Occipital lobe (tissue), 2 donors: ENCODE results near the gene HEG1. TPM values are rescaled to one million over a fixed set of nuclear protein-coding genes. Genes with fewer than 3 reads are reported as not detected.
A peak's percentile ranks its signal among the peaks of the same experiment; 100 is the strongest.

ENCODE experiments used
- DNase-seq: peaks from one replicate; lab custom pipeline; 2025; lab: John Stamatoyannopoulos, UW
- total RNA-seq: library from RNA; depleted of rRNA; stranded (reverse); fragments of >200 nt; gene quantifications from one replicate; pipeline ENCODE4 v1.2.3, GENCODE V29; 2014

HEG1 gene
- total RNA-seq, 1 donor from 2014 or later: 6.6 TPM

GRCh38 chr3:125069968-125070745 is 14.4 kb upstream of the HEG1 start:
- no peak for DNase-seq

DNA sequence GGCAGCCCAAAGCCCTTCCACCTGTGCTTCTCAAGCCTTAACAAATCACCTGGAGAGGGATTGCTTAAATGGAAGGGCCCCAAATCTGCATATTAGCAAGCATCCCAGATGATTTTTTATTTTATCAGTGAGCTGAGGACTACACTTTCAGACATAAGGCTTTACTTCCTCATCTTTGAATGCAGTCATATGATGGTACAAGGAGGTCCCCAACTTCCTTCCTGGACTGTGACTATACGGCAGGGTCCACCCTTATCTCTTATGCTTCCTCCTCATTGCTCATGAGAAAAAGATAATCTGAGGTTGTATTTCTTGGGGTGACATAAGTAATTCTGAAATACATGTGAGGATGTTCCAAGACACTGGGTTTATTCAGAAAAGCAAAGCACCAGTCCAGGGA is 13.7 kb upstream of the HEG1 start:
- no peak for DNase-seq

DNA sequence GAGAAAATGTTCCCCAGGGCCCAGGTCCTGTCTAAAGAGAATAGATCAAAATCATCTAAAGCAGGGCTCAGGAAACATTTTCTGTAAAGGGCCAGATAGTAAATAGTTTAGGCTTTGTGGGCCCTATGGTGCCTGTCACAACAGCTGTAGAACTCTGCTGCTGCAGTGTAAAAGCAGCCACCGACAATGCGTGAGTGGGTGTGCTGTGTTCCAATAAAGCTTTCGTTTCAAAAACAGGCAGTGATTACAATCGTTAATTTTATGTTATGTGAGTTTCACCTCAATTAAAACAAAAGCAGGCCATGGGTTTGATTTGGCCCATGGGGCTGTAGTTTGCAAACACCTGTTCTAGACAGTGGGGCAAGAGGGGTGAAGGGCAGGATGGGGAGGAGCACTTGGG is 12.5 kb upstream of the HEG1 start:
- no peak for DNase-seq

DNA sequence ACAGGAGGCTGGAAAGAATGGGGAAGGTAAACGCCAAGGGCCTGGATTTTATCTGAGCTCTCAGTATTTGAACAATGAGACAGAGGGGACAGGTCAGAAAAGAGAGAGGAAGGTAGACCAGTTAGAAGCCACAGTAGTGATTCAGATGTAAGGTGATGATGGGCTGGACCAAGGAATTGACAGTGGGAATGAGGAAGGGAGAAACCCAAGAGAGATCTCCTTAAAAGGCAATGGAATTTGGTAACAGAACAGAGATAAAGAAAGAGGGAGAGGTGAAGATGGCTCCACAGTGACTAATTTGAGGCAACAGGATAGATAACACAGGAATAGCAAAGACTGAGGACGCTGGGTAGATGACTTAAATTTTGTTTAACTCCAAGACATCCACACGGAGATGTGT is 11.4 kb upstream of the HEG1 start:
- no peak for DNase-seq

- no peak for DNase-seq
Measured at GRCh38 chr3:125062904-125063618, 7.3 kb upstream of the HEG1 start.

DNA sequence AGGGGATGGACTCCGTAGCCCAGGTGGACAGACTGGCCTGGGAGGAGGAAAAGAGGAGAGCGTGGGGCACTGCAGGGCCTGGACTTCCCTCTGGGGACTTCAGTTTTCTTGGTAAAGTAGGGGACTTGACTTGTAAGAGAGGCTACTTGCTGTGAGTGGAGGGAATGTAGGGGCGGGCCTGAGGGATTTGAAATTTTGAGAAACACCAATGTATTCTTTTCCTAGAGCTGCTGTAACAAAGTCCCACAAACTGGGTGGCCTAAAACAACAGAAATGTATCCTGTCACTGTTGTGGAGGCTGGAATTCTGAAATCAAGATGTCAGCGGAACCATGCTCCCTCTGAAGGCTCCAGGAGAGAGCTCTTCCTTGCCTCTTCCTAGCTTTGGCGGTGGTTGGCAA is 5.8 kb upstream of the HEG1 start:
- no peak for DNase-seq

- no peak for DNase-seq
Measured at GRCh38 chr3:125061170-125061569, 5.4 kb upstream of the HEG1 start.

DNA sequence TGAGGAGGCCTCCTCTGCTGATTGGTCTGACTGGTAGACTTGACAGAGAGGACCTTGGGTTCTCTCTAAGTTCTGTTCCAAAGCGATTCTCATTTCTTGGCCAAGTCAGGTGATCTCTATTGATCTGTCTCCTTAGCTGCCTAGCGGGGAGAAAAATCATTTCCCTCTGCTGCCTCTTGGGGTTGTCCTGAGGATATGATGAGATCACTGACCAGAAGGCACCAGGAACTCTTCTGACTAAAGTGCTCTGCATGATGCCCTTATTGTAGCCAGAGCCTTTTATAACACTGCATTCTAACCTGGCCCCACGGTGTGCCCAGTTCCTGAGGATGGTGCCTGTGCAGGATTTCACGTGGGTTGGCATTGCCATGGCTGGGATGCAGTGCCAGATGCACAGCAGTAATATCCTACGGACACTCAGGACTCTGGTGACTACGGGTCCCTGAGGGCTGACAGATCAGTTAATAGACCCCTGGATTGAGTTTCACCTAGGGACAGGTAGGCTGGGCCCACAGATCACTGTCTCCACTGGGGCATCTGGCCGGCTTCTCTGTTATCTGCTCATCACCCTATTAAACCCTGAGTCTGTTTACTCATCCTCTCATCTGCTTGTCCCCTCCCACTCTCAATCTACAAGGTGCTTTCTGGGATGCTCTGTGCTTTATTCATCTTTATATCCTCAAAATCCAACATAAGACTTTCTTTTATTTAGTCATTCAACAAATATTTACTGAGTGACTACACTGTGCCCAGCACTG is 3.9 kb upstream of the HEG1 start:
- no peak for DNase-seq

DNA sequence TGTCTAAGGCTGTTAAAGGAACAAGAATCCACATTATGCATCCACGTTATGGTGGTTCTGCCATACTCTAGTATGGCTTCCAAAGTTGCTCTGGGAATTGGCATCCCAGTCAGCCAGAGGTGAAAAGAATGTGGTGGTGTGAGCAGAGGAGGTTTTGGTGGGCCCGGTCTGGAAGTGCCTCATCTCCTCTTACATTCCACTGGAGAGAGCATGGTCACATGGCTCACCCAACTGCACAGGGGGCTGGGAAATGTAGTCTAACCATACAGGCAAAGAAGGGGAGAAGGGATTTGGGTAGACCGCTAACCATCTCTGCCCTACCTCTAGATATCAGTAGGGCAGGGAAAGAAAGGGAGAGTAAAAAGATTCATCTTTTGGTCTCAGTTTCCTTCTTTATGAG is 3.2 kb upstream of the HEG1 start:
- no peak for DNase-seq

DNA sequence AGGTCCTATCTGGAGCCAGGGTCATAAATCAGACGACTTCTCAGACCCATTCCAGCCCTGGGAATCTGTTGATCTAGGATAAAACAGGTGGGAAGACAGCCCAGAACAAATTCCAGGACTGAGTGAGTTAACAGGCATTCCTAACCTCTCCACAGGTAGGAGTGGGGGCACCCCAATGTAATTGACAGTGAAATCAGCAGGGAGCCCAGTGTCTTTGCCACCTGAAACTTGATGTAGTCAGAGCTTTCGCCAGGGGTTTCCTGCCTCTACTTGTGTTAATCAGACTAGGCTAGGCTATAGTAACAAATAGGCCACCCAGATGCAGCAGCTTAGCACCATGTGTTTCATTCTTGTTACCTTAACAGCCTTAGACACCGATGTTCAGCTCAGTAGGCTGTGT is 2.7 kb upstream of the HEG1 start:
- DNase-seq: no peak

DNA sequence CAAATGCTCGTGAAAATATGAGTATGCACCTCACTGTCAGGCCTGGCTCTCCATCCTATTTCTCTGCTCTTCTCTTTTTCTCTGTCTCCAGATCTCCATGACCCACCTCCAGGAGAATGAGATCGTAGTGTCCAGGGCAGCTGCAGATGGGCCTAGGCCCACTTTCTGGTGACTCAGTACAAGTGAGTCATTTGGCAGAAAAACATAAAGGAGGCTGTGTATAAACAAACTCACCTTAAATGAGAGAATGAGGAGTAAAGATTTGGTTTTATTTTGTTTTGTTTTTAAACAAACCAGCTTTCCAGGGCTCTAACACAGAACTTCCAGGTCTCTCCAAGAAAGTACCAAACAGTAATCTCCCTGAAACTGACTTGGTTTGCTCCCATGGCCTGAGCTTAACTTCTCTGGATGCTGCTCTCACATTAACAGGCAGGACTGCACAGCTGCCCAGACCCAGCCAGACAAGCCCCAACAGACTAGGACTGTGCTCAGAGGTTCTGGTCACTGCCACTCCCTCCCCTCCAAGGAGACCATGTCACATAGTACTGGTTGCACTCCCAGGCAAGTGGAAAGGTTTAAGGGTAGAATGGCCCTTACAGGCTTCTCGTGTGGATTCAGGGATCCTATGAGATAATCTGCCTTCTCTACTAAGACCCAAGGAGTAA is 1.5 kb upstream of the HEG1 start:
- DNase-seq: no peak

DNA sequence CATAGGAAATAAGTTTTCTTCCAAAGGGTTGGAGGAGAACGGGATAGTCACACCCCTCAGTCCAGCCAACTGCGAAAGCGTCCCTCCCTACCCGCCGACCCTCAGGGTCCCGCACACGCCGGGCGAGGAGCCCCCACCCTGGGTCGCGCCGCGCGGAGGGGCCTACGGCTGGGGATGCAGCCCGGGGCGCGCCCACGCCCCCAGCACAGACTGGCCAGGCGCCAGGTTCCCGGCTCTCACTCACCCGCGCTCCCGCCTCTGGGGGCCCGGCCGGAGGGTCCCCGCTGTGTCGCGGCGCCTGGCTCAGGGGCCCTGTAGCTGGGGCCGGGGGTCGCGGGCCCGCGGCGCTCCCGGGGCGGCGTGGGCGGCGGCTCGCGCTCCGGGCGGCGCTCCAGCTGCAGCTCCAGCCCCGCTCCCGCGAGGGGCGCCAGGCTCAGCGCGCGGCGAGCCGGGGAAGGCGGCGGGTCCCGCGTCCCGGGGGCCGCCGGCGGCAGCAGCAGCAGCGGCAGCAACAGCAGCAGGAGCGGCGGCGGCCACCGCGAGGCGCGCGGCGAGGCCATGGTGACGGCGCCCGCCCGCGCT is 375 bp downstream of the HEG1 start:
- DNase-seq: no peak

- DNase-seq: no peak
Measured at GRCh38 chr3:125054449-125055329, 1.1 kb downstream of the HEG1 start.

GRCh38 chr3:125054062-125054448 is 1.7 kb downstream of the HEG1 start:
- no peak for DNase-seq

GRCh38 chr3:125053304-125053699 is 2.5 kb downstream of the HEG1 start:
- no peak for DNase-seq

GRCh38 chr3:125052624-125053303 is 3.0 kb downstream of the HEG1 start:
- DNase-seq: peak; percentile 12

DNA sequence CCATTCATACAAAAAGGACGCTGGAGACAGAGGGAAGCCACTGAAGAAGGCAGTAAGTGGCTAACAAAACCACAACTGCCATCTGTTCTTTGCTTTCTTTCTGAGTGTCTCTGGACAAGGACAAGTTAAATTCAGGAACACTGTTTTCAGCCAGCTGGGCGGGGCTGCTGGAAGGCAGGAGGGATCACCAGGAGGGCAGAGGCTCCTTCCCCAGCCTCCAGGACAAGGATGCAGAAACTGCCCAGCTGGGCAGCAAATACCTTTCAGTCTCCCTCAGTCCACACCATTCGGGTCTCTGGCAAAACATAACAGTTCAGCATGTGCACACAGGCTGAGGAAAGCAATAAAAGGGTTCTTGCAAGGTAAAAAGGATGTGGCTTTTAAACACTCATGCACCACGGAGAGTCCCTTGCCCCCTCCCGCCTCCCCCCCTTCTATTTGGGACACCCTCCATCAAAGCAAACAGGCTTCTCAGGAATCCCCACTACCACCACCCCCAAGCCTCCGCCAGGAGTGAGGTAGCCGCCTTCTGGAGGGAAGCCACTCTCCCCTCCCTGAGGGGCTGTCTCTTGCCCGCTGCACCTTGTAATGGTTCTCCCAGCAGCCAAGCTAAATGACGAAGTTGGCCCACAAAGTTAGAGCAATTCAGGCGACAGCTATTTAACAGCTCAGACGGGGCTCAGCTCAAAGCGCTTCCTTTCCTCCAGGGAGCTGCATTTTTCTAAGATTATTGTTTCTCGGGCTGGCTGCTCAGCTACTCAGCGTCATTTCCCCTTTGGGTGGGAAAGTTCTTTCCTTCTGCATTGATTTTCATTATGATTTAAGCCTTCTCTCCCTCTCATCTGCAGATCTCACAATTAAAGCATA is 3.8 kb downstream of the HEG1 start:
- peak; percentile 22 for DNase-seq

DNA sequence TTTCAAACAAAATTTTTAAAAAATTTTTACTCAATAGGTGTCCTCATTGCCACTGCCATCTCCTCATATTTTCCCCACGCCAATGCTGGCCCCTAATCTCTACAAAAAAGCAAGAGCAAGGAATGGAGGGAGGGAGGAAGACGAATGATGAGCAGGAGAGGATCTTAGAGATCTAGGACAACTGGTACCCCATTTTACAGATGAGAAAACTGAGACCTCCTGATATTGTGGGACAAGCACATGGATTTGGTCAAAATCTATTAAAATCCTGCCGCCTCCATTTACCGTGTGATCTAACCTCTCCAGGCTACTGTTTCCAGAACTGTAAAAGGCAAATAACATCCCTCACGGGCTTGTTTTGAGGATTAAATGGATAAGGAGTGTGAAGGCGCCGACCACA is 4.6 kb downstream of the HEG1 start:
- DNase-seq: no peak
